Adrenal gland (tissue), 19 donors: Measurements from ENCODE around the gene TP53TG3F. TPM values are rescaled to one million over a fixed set of nuclear protein-coding genes. Genes with fewer than 3 reads are reported as not detected.
"Not testable (repeated sequence)": the region's sequence is repeated elsewhere in the genome, so short reads cannot be mapped to it uniquely, and the experiment has no call there.

Experiments
- DNase-seq, 7 donors: peaks; one replicate each; pipeline ENCODE4 v3.0.0-alpha.2; 2019 to 2020
- H3K27ac ChIP-seq, 5 donors: fragments of 200-600 bp; sonication (generic) in 4 of 5; 1 replicate in 3 of 5; 2 replicates in 2 of 5; pipeline versions ENCODE4 v1.5.1 to v1.8.0; 2016 to 2020; ENCODE audit warnings: mild to moderate bottlenecking in 1 of 5
- H3K27me3 ChIP-seq: fragments of 200-600 bp; 2 replicates; pipeline ENCODE4 v1.8.0; 2021
- H3K36me3 ChIP-seq, 2 donors: fragments of 200-600 bp; replicated peaks in 1 of 2; 1 replicate in 1 of 2; 2 replicates in 1 of 2; pipeline versions ENCODE4 v1.5.1 to v1.8.0; 2018 to 2022
- H3K4me1 ChIP-seq, 2 donors: fragments of 200-600 bp; replicated peaks in 1 of 2; 1 replicate in 1 of 2; 2 replicates in 1 of 2; pipeline versions ENCODE4 v1.5.1 to v1.8.0; 2018 to 2021
- H3K4me3 ChIP-seq, 4 donors: fragments of 200-600 bp; sonication (generic) in 3 of 4; one replicate each; pipeline ENCODE4 v1.5.1; 2016 to 2018
- H3K9me3 ChIP-seq, 3 donors: fragments of 200-600 bp; sonication (generic) in 1 of 3; replicated peaks in 1 of 3; 1 replicate in 2 of 3; 2 replicates in 1 of 3; pipeline versions ENCODE4 v1.5.1 to v1.8.0; 2016 to 2021
- WGBS, 4 donors: extraction: QIAGEN DNeasy Blood & Tissue Kit in 2 of 4; methylation state at CpG; one replicate each; pipeline versions ENCODE4 v1.1.5 to v1.1.7; 2013 to 2017; 5-methylcytosine and 5-hydroxymethylcytosine counted together
- intact Hi-C, 2 donors: fragments of 100-400 bp; cut with DNase I; formaldehyde crosslinking; loops; one replicate each; pipeline versions ENCODE4 v1.14.1 to v1.15.0; 2022 to 2023
- long read RNA-seq, 10 donors: library from polyadenylated mRNA in 3 of 10; unstranded in 2 of 10; stranded (forward) in 1 of 10; transcript quantifications; one replicate each; pipeline ENCODE4 v2.0.0 and lab custom pipeline, GENCODE V29; 2021 to 2026
- polyA plus RNA-seq, 3 donors: library from polyadenylated mRNA; stranded (reverse); fragments of 200-250 nt in 2 of 3; fragments of 350-450 nt in 1 of 3; fragmentation: Illumina TruSeq in 1 of 3; extraction: RNeasy Lipid Tissue Mini Kit (QIAGEN cat#74804) in 1 of 3; gene quantifications; one replicate each; pipeline ENCODE4 v1.2.3, GENCODE V29; 2013 to 2014
- small RNA-seq, 2 donors: library from RNA; depleted of rRNA; stranded (forward); fragments of <200 nt; gene quantifications; one replicate each; pipeline ENCODE3, GENCODE V24; 2016
- total RNA-seq, 9 donors: library from RNA; depleted of rRNA in 4 of 9; stranded (reverse); fragments of >200 nt in 4 of 9; fragments of 120-200 nt in 1 of 9; fragmentation: NEBNext Ultra II Directional in 1 of 9; extraction: Animal tissue kit (Norgen Biotek cat#: 25700) in 1 of 9; gene quantifications; one replicate each; pipeline versions ENCODE4 v1.1.0 to v1.2.4, GENCODE V29; 2013 to 2023
- donor health status: healthy with polysubstance abuse.
- donor health status: Bipolar disorder and iron deficiency.
- donor health status: DM: yes; HTN: yes; CAD: no.
- donor health status: DM: no; HTN: no; CAD: no.
- donor health status: DM: no; HTN: no; CAD: no.
- donor health status: DM: yes; HTN: yes; CAD: no.

TP53TG3F gene, protein sequence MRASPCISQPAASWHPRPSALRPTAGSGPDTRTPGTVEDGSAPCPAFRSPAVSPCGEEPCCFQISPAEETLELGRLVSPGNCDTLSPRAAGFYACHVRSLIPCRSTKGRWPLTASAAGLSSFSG
- total RNA-seq (under 1 TPM in 1 of 9 donors, not detected in 8; 0.11 TPM), polyA plus RNA-seq (under 1 TPM in 1 of 3 donors, not detected in 2; 0.03 TPM)
- long read RNA-seq, donor 1 = 0 reads
- long read RNA-seq, donor 2 = 0 reads
- long read RNA-seq, donor 3 = 0 reads
- long read RNA-seq, donor 4 = 0 reads
- long read RNA-seq, donor 5 = 0 reads
- long read RNA-seq, donor 6 = 0 reads
- long read RNA-seq, donor 7 = 0 reads
- long read RNA-seq, donor 8 = 0 reads
- long read RNA-seq, donor 9 = 0 reads
- long read RNA-seq, donor 10 = 0 reads

DNA sequence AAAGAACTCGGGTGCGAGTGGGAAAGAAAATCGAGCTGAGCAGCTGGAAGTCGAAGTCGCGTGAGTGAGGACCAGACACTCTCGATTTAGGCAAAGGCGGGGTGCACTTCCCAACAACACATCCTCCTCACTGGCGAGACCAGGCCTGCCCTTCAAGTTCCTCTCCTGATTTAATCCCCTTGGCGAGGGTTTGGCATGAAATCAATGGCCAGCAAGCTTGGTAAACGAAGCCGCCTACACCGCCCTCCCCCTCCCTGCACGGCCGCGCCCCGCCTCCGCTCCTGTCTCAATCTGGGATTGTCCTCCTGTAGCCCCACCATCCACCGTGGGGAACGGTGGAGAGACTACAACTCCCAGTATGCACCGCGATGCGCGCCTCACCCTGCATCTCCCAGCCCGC, at the start of gene TP53TG3F:
Gene TP53TG3F, plus strand, starts transcription at position 301 of the 400 bp plus-strand sequence. Its CDS starts 68 bp downstream, at position 369.
- H3K27ac ChIP-seq, DNase-seq, H3K4me1 ChIP-seq, intact Hi-C loops, H3K4me3 ChIP-seq, H3K9me3 ChIP-seq, H3K36me3 ChIP-seq, H3K27me3 ChIP-seq: not testable (repeated sequence)
- no CpG with 5 or more reads among the region's 25 CpGs for WGBS, 4 donors

DNA sequence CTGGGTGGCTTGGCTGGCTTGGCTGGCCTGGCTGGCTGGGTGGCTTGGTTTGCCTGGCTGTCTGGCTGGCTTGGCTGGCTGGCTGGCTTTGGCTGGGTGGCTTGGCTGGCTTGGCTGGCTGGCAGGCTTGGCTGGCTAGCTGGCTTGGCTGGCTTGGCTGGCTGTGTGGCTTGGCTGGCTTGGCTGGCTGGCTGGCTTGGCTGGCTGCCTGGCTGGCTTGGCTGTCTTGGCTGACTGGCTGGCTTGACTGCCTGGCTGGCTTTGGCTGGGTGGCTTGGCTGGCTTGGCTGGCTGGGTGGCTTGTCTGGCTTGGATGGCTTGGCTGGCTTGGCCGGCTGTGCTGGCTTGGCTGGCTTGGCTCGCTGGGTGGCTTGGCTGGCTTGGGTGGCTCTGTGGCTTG, 32.2 kb downstream of the TP53TG3F start:
- H3K4me3 ChIP-seq, H3K36me3 ChIP-seq, H3K4me1 ChIP-seq, DNase-seq, H3K9me3 ChIP-seq, H3K27ac ChIP-seq, intact Hi-C loops, H3K27me3 ChIP-seq: not testable (repeated sequence)
- WGBS, 4 donors = no CpG with 5 or more reads among the region's 2 CpGs

DNA sequence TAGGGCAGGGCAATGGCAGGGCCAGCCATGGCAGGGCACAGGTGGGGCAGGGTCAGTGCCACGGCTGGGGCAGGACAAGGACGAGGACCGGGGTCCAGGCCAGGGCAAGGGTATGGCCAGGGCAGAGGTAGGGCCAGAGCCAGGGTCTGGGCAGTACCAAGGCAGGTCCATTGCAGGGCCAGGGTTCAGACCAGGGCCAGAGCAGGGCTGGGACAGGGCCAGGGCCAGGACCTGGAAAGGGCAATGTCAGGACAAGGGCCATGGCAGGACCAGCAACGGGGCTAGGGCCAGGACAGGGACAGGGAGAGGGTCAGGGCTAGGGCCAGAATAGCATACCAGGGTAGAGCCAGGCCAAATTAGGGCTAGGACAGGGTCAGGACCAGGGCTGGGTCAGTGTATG, 47.8 kb downstream of the TP53TG3F start:
- H3K4me1 ChIP-seq, H3K36me3 ChIP-seq, H3K27ac ChIP-seq, H3K9me3 ChIP-seq, H3K4me3 ChIP-seq, intact Hi-C loops, H3K27me3 ChIP-seq: not testable (repeated sequence)
- WGBS, 4 donors = 57% methylated on average over 3 of the region's 4 CpGs; no CpG with 5 or more reads in 3 of the 4 donors
- DNase-seq = peak in 1 of 7 donors; percentile 10

DNA sequence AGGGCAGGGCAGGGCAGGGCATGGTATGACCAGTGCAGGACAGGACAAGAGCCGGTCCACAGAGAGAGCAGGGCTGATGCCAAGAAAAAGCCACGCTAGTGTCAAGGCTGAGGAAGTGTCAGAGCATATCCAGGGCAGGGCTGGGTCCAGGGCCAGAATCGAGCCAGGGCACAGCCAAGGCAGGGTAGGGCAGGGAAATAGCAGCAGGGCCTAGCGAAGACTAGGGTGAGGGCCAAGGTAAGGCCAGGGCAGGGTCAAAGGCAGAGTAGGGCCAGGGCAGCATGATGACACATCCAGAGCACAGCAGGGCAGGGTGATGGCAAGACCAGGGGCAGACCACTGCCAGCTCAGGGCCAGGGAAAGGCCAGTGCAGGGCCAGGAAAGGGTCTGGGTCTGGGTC, 49.7 kb downstream of the TP53TG3F start:
- H3K9me3 ChIP-seq, DNase-seq, H3K4me3 ChIP-seq, H3K4me1 ChIP-seq, H3K36me3 ChIP-seq, intact Hi-C loops, H3K27me3 ChIP-seq, H3K27ac ChIP-seq: not testable (repeated sequence)
- 67% methylated on average over 1 of the region's 4 CpGs; no CpG with 5 or more reads in 3 of the 4 donors for WGBS, 4 donors

DNA sequence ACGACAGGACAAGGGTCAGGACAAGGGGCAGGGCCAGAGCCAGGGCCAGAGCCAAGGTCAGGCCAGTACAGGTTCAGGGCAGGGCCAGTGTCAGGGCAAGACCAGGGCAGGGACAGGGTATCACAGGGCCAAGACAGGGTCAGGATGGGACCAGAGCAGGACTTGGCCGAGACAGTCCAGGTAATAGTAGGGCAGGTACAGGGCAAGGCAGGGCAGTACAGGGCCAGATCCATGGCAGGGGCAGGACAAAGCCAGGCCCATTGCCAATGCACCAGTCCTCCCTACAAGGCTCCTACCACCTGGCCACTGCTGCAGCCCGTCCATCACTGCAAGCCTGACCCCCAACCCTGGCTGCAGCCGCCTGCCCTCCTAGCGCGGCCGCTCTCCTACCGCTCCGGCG, 50.5 kb downstream of the TP53TG3F start:
- WGBS, 4 donors = 85 to 100% methylated on average over 1 to 2 of the region's 10 CpGs; no CpG with 5 or more reads in 2 of the 4 donors
- DNase-seq = peak in 1 of 7 donors; percentile 17
- H3K4me3 ChIP-seq, intact Hi-C loops, H3K27ac ChIP-seq, H3K9me3 ChIP-seq, H3K36me3 ChIP-seq, H3K27me3 ChIP-seq, H3K4me1 ChIP-seq: not testable (repeated sequence)

Small RNA genes within 50 kb of the gene (small RNA-seq; reads per million reads assigned to genes)
- 0 reads per million in 2 donors for gene AC136944.5
- gene AC136944.6 = 0 reads per million in 2 donors

Other genes with a start within 250 kb of the TP53TG3F start
- gene TP53TG3E, start 155.3 kb upstream of the TP53TG3F start, total RNA-seq = not detected
- not detected for gene TP53TG3E, start 155.3 kb upstream of the TP53TG3F start, polyA plus RNA-seq
- under 1 TPM in 1 of 9 donors, not detected in 8; 0.27 TPM for gene TP53TG3B, start 98.8 kb upstream of the TP53TG3F start, total RNA-seq
- under 1 TPM in 1 of 3 donors, not detected in 2; 0.07 TPM for gene TP53TG3B, start 98.8 kb upstream of the TP53TG3F start, polyA plus RNA-seq